Right ventricle myocardium superior (tissue), 1 donor: ENCODE results near the gene COX10. TPM values are rescaled to one million over a fixed set of nuclear protein-coding genes. Genes with fewer than 3 reads are reported as not detected.

ENCODE experiments used
- ATAC-seq: fragments of 200-7000 bp; cut with Tn5 transposase; one replicate; pipeline ENCODE4 v1.9.1; 2020; ENCODE audit warnings: mild to moderate bottlenecking; ENCODE audit not compliant: poor library complexity
- DNase-seq: peaks from one replicate; pipeline ENCODE4 v3.0.0-alpha.2; 2020
- intact Hi-C: fragments of 100-400 bp; cut with DNase I; formaldehyde crosslinking; loops from one replicate; pipeline ENCODE4 v1.11.2; 2022
- total RNA-seq: library from RNA; stranded (reverse); fragmentation: NEBNext Ultra II Directional; extraction: Animal tissue kit (Norgen Biotek cat#: 25700); gene quantifications from one replicate; pipeline ENCODE4 v1.2.1, GENCODE V29; 2021
- donor health status: DM: no; HTN: yes; CAD: no; lungs with severe emphysema.

COX10 gene
- total RNA-seq, 1 donor from 2014 or later, result 39.4 TPM

- intact Hi-C loops, result loop anchor here (10.0 kb wide), 1 partner anchor 143 kb away; no protein-coding TSS in a partner anchor
- ATAC-seq, result peak; percentile 82
- no peak for DNase-seq
Measured at GRCh38 chr17:14061666-14062560, 7.4 kb upstream of the COX10 start.

GRCh38 chr17:14067347-14067746 lies 2.0 kb upstream of the COX10 start:
- ATAC-seq, result no peak
- DNase-seq, result no peak
- intact Hi-C loops, result loop anchor here (5.0 to 10.0 kb wide), 2 partner anchors 137 to 235 kb away; partner anchors contain the start of gene HS3ST3B1

- DNase-seq (no peak), ATAC-seq (no peak)
- intact Hi-C loops, result loop anchor here (5.0 to 10.0 kb wide), 2 partner anchors 136 to 234 kb away; partner anchors contain the start of gene HS3ST3B1
Measured at GRCh38 chr17:14068542-14069250, 608 bp upstream of the COX10 start.

- intact Hi-C loops, result no loop called here
- no peak for DNase-seq
- peak; percentile 25 for ATAC-seq
Measured at GRCh38 chr17:14070344-14070984, 1.2 kb downstream of the COX10 start.

- DNase-seq, result no peak
- intact Hi-C loops, result no loop called here
- no peak for ATAC-seq
Measured at GRCh38 chr17:14072881-14073280, 3.6 kb downstream of the COX10 start.

- no peak for DNase-seq
- ATAC-seq, result peak; percentile 91
- intact Hi-C loops, result no loop called here
Measured at GRCh38 chr17:14078027-14078426, 8.7 kb downstream of the COX10 start.

- intact Hi-C loops, result no loop called here
- ATAC-seq (no peak), DNase-seq (no peak)
Measured at GRCh38 chr17:14080847-14081251, 11.5 kb downstream of the COX10 start.

- no peak for DNase-seq
- no peak for ATAC-seq
- intact Hi-C loops, result no loop called here
Measured at GRCh38 chr17:14082848-14083247, 13.5 kb downstream of the COX10 start.

GRCh38 chr17:14084955-14085354 lies 15.7 kb downstream of the COX10 start:
- ATAC-seq, result no peak
- DNase-seq, result no peak
- intact Hi-C loops, result no loop called here

- intact Hi-C loops, result no loop called here
- DNase-seq (no peak), ATAC-seq (no peak)
Measured at GRCh38 chr17:14086189-14086588, 16.9 kb downstream of the COX10 start.

GRCh38 chr17:14089179-14089578 lies 19.9 kb downstream of the COX10 start:
- DNase-seq (no peak), ATAC-seq (no peak)
- intact Hi-C loops, result no loop called here

GRCh38 chr17:14091367-14091766 lies 22.1 kb downstream of the COX10 start:
- intact Hi-C loops, result no loop called here
- no peak for ATAC-seq
- DNase-seq, result no peak

GRCh38 chr17:14092808-14093207 lies 23.5 kb downstream of the COX10 start:
- intact Hi-C loops, result no loop called here
- ATAC-seq (no peak), DNase-seq (no peak)

GRCh38 chr17:14094676-14095601 lies 25.6 kb downstream of the COX10 start:
- intact Hi-C loops, result no loop called here
- no peak for DNase-seq
- ATAC-seq, result peak; percentile 82

- intact Hi-C loops, result no loop called here
- no peak for DNase-seq
Measured at GRCh38 chr17:14095631-14096030, 26.3 kb downstream of the COX10 start.

GRCh38 chr17:14098246-14098645 lies 28.9 kb downstream of the COX10 start:
- no peak for ATAC-seq
- intact Hi-C loops, result no loop called here
- DNase-seq, result no peak

More at GRCh38 chr17:14095631-14096030, 26.3 kb downstream of the COX10 start:
- no peak for ATAC-seq

GRCh38 chr17:14101976-14102375 lies 32.7 kb downstream of the COX10 start:
- ATAC-seq (peak; percentile 39), DNase-seq (no peak)
- intact Hi-C loops, result no loop called here

- no peak for ATAC-seq
- intact Hi-C loops, result no loop called here
Measured at GRCh38 chr17:14103836-14104235, 34.5 kb downstream of the COX10 start.

More at GRCh38 chr17:14103836-14104235, 34.5 kb downstream of the COX10 start:
- no peak for DNase-seq
